H1 (cell line): Measurements from ENCODE around the gene CNNM4. TPM values are rescaled to one million over a fixed set of nuclear protein-coding genes. Genes with fewer than 3 reads are reported as not detected.

Experiments used
- CTCF ChIA-PET: fragments of 300-600 bp; sonication (Branson Sonifier 250); formaldehyde crosslinking; loops from one replicate; lab custom pipeline; 2021; ENCODE audit not compliant: partially characterized antibody; lab: Charles Lee
- POLR2A ChIA-PET: fragments of 300-600 bp; sonication (Branson Sonifier 250); formaldehyde crosslinking; loops from one replicate; lab custom pipeline; 2021; ENCODE audit warnings: inconsistent platforms; ENCODE audit not compliant: partially characterized antibody; lab: Charles Lee
- DNase-seq, 2 experiments: peaks; one replicate each; pipeline versions ENCODE4 v3.0.0 to v3.0.0-alpha.2; 2010 to 2022; ENCODE audit warnings: low spot score in 2 of 2, low read depth in 1 of 2, mixed read lengths in 1 of 2
- FAIRE-seq: peaks from 2 replicates; lab custom pipeline; 2011; peaks lifted over from hg19 to GRCh38; lab: Jason Lieb, UNC
- H2AFZ ChIP-seq: 2 replicates; pipeline ENCODE4 v1.8.1; 2012; ENCODE audit warnings: low read length, inconsistent platforms
- H2AK5ac ChIP-seq: 2 replicates; pipeline ENCODE4 v1.6.1; 2013; ENCODE audit warnings: low read depth, low read length
- H2BK120ac ChIP-seq: replicated peaks from 2 replicates; pipeline ENCODE3; 2013; ENCODE audit warnings: low read depth, low read length, inconsistent platforms
- H2BK12ac ChIP-seq: 2 replicates; pipeline ENCODE4 v1.6.1; 2013; ENCODE audit warnings: low read depth, low read length
- H2BK15ac ChIP-seq: 2 replicates; pipeline ENCODE4 v1.6.1; 2013; ENCODE audit warnings: low read length
- H2BK20ac ChIP-seq: 2 replicates; pipeline ENCODE4 v1.6.1; 2013; ENCODE audit warnings: low read length
- H2BK5ac ChIP-seq: 2 replicates; pipeline ENCODE4 v1.6.1; 2013; ENCODE audit warnings: low read depth, low read length
- H3K14ac ChIP-seq: 2 replicates; pipeline ENCODE4 v1.6.1; 2013; ENCODE audit warnings: inconsistent platforms; ENCODE audit not compliant: insufficient read length
- H3K18ac ChIP-seq: 2 replicates; pipeline ENCODE4 v1.6.1; 2013; ENCODE audit warnings: low read length; ENCODE audit errors: extremely low read depth
- H3K23ac ChIP-seq: 2 replicates; pipeline ENCODE4 v1.6.1; 2013; ENCODE audit warnings: inconsistent platforms; ENCODE audit not compliant: insufficient read length
- H3K23me2 ChIP-seq: 2 replicates; pipeline ENCODE4 v1.6.1; 2013; ENCODE audit warnings: low read depth, low read length
- H3K27ac ChIP-seq: 2 replicates; pipeline ENCODE4 v1.6.1; 2011; ENCODE audit warnings: low read depth, low read length, inconsistent platforms
- H3K27me3 ChIP-seq, 4 experiments: replicated peaks in 1 of 4; 1 replicate in 1 of 4; 2 replicates in 3 of 4; pipeline versions ENCODE4 v1.6.1 to v1.8.1; 2011 to 2013; ENCODE audit warnings: low read length in 3 of 4, mild to moderate bottlenecking in 3 of 4, inconsistent platforms in 2 of 4, mixed read lengths in 2 of 4, moderate library complexity in 1 of 4; ENCODE audit not compliant: control insufficient read depth in 3 of 4, insufficient read depth in 3 of 4; ENCODE audit errors: extremely low read depth in 1 of 4
- H3K36me3 ChIP-seq, 4 experiments: 2 replicates each; pipeline versions ENCODE4 v1.6.1 to v1.8.1; 2011 to 2013; ENCODE audit warnings: mild to moderate bottlenecking in 4 of 4, low read length in 3 of 4, moderate library complexity in 2 of 4, control low read depth in 1 of 4, inconsistent platforms in 1 of 4; ENCODE audit not compliant: insufficient read depth in 4 of 4, control insufficient read depth in 2 of 4
- H3K4ac ChIP-seq: replicated peaks from 2 replicates; pipeline ENCODE3; 2013; ENCODE audit warnings: low read length, low read depth, mixed read lengths, inconsistent platforms; ENCODE audit not compliant: insufficient read length
- H3K4me1 ChIP-seq, 4 experiments: replicated peaks in 1 of 4; 1 replicate in 1 of 4; 2 replicates in 3 of 4; pipeline versions ENCODE4 v1.6.1 to v1.8.1; 2011 to 2013; ENCODE audit warnings: low read length in 3 of 4, inconsistent platforms in 2 of 4, mixed read lengths in 1 of 4; ENCODE audit not compliant: insufficient read depth in 4 of 4, control insufficient read depth in 3 of 4
- H3K4me2 ChIP-seq, 2 experiments: 2 replicates each; pipeline versions ENCODE4 v1.6.1 to v1.8.1; 2011 to 2013; ENCODE audit warnings: low read depth in 2 of 2, low read length in 2 of 2, control low read depth in 1 of 2, inconsistent platforms in 1 of 2, mild to moderate bottlenecking in 1 of 2; ENCODE audit not compliant: insufficient read depth in 1 of 2
- H3K4me3 ChIP-seq, 4 experiments: fragments of 200-600, 300-600 bp in 1 of 4; sonication (generic), shearing (Covaris generic), sonication (Bioruptor Twin) in 1 of 4; 2 replicates each; pipeline versions ENCODE4 v1.5.1 to v1.8.1; 2011 to 2016; ENCODE audit warnings: low read length in 4 of 4, low read depth in 3 of 4, control low read depth in 2 of 4, inconsistent platforms in 2 of 4, mild to moderate bottlenecking in 2 of 4, mixed read lengths in 1 of 4, moderate library complexity in 1 of 4; ENCODE audit not compliant: insufficient read depth in 2 of 4; ENCODE audit errors: extremely low read depth in 1 of 4
- H3K56ac ChIP-seq: replicated peaks from 2 replicates; pipeline ENCODE3; 2013; ENCODE audit warnings: low read depth, mild to moderate bottlenecking, mixed read lengths, low read length, inconsistent platforms; ENCODE audit not compliant: insufficient read length
- H3K79me1 ChIP-seq: 2 replicates; pipeline ENCODE4 v1.6.1; 2013; ENCODE audit warnings: low read depth, low read length, control low read depth
- H3K79me2 ChIP-seq, 2 experiments: 2 replicates each; pipeline versions ENCODE4 v1.6.1 to v1.8.1; 2012 to 2013; ENCODE audit warnings: low read length in 2 of 2, mild to moderate bottlenecking in 2 of 2, inconsistent platforms in 1 of 2; ENCODE audit not compliant: insufficient read depth in 2 of 2, control insufficient read depth in 1 of 2
- H3K9ac ChIP-seq, 4 experiments: replicated peaks in 1 of 4; 1 replicate in 1 of 4; 2 replicates in 3 of 4; pipeline versions ENCODE4 v1.6.1 to v1.8.1; 2011 to 2013; ENCODE audit warnings: low read depth in 3 of 4, low read length in 3 of 4, control low read depth in 2 of 4, mild to moderate bottlenecking in 2 of 4, moderate library complexity in 2 of 4, inconsistent platforms in 1 of 4; ENCODE audit errors: extremely low read depth in 1 of 4
- H3K9me3 ChIP-seq, 2 experiments: 2 replicates each; pipeline versions ENCODE4 v1.6.1 to v1.8.1; 2012 to 2013; ENCODE audit warnings: mild to moderate bottlenecking in 2 of 2, moderate library complexity in 2 of 2, control low read depth in 1 of 2, inconsistent platforms in 1 of 2, low read depth in 1 of 2, low read length in 1 of 2, mixed read lengths in 1 of 2; ENCODE audit not compliant: insufficient read depth in 2 of 2
- H4K20me1 ChIP-seq, 2 experiments: replicated peaks in 1 of 2; 2 replicates each; pipeline versions ENCODE3 to v1.8.1; 2011 to 2013; ENCODE audit warnings: inconsistent platforms in 2 of 2, low read length in 2 of 2, mild to moderate bottlenecking in 1 of 2; ENCODE audit not compliant: insufficient read depth in 2 of 2, control insufficient read depth in 1 of 2
- H4K5ac ChIP-seq: 2 replicates; pipeline ENCODE4 v1.6.1; 2013; ENCODE audit warnings: low read length, low read depth, mixed read lengths, inconsistent platforms; ENCODE audit not compliant: insufficient read length
- H4K8ac ChIP-seq: 2 replicates; pipeline ENCODE4 v1.8.0; 2013; ENCODE audit warnings: mild to moderate bottlenecking, moderate library complexity, low read length, inconsistent platforms; ENCODE audit not compliant: insufficient read depth; ENCODE audit errors: extremely low read depth
- H4K91ac ChIP-seq: replicated peaks from 2 replicates; pipeline ENCODE3; 2013; ENCODE audit warnings: low read length, mixed read lengths, inconsistent platforms; ENCODE audit not compliant: insufficient read length
- CTBP2 ChIP-seq: IDR thresholded peaks from 2 replicates; pipeline ENCODE4 v1.7.0; 2011; ENCODE audit warnings: borderline replicate concordance, mild to moderate bottlenecking, moderate library complexity, mixed read lengths, low read length; ENCODE audit not compliant: insufficient read depth, insufficient read length
- GABPA ChIP-seq: IDR thresholded peaks from 2 replicates; pipeline ENCODE4 v1.6.1; 2011; ENCODE audit warnings: mild to moderate bottlenecking, low read length, moderate library complexity, borderline replicate concordance; ENCODE audit not compliant: insufficient read depth
- JUN ChIP-seq: IDR thresholded peaks from 2 replicates; pipeline ENCODE4 v1.6.1; 2011; ENCODE audit warnings: low read depth, mild to moderate bottlenecking, improper control_type of control experiment, low read length
- SAP30 ChIP-seq: fragments of 300-600 bp; sonication (generic); IDR thresholded peaks from 2 replicates; pipeline ENCODE4 v1.7.1; 2012; ENCODE audit warnings: low read length, moderate library complexity, mild to moderate bottlenecking, inconsistent platforms; ENCODE audit not compliant: insufficient read depth, insufficient replicate concordance
- WGBS, 2 experiments: shearing (Covaris generic) in 1 of 2; methylation state at CpG; one replicate each; pipeline versions ENCODE4 v1.1.6 to v1.1.7; 2013 to 2015; ENCODE audit warnings: low lambda C conversion rate in 2 of 2, mixed read lengths in 2 of 2, inconsistent platforms in 1 of 2, low coverage in 1 of 2, missing lambda C conversion rate in 1 of 2; ENCODE audit not compliant: insufficient replicate concordance in 2 of 2, insufficient coverage in 1 of 2, insufficient read length in 1 of 2; ENCODE audit errors: extremely low coverage in 1 of 2, missing lambda C conversion rate in 1 of 2; 5-methylcytosine and 5-hydroxymethylcytosine counted together
- polyA plus RNA-seq, 7 experiments: library from polyadenylated mRNA; depleted of rRNA in 3 of 7; stranded (reverse) in 5 of 7; unstranded in 2 of 7; fragments of >200 nt in 5 of 7; fragments of 200-250 nt in 2 of 7; gene quantifications; 1 replicate in 5 of 7; 2 replicates in 1 of 7; 4 replicates in 1 of 7; pipeline versions ENCODE4 v1.2.1 to v1.2.3, GENCODE V29; 2011 to 2013; ENCODE audit warnings: missing spikeins in 2 of 7, mixed read lengths in 2 of 7
- total RNA-seq: library from RNA; stranded (reverse); fragmentation: NEBNext Ultra II Directional; extraction: Animal tissue kit (Norgen Biotek cat#: 25700); gene quantifications from 2 replicates; pipeline ENCODE4 v1.2.1, GENCODE V29; 2021
- TF ChIP-seq, protein P1 (sequence below): IDR thresholded peaks from 2 replicates; pipeline ENCODE4 v1.6.1; 2012; ENCODE audit warnings: inconsistent platforms
- TF ChIP-seq, protein P2 (sequence below), 3 experiments: IDR thresholded peaks; 1 replicate in 2 of 3; 2 replicates in 1 of 3; pipeline versions ENCODE4 v1.5.1 to v1.6.1; 2011; ENCODE audit warnings: low read length in 3 of 3, mild to moderate bottlenecking in 3 of 3, inconsistent platforms in 2 of 3, low read depth in 1 of 3, moderate library complexity in 1 of 3; ENCODE audit not compliant: insufficient read depth in 1 of 3; ENCODE audit errors: control extremely low read depth in 1 of 3

CNNM4 gene
- total and polyA plus RNA-seq, 2 of the 8 experiments (the other 6 are each of a cell fraction or from before 2014, with no cell fraction given): 10.3 to 11.0 TPM

DNA sequence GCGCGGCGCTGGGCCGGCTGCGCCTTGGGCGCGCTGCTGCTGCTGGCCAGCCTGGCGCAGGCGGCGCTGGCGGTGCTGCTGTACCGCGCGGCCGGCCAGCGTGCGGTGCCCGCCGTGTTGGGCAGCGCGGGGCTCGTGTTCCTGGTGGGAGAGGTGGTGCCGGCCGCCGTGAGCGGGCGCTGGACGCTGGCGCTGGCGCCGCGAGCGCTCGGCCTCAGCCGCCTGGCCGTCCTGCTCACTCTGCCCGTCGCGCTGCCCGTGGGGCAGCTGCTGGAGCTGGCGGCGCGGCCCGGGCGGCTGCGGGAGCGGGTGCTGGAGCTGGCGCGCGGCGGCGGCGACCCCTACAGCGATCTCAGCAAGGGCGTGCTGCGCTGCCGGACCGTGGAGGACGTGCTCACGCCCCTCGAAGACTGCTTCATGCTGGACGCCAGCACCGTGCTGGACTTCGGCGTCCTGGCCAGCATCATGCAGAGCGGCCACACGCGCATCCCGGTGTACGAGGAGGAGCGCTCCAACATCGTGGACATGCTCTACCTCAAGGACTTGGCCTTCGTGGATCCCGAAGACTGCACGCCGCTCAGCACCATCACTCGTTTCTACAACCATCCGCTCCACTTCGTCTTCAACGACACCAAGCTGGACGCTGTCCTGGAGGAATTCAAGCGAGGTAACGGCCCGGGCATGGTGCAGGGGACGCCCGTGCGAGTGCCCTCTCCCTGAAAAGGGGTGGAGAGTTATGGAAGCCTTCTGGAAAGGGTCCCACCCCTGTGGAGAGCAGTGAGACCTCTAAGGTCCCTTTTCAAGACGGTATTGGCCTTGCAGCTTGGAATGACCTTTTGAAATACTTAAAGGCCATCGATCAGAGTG lies 56.4 kb downstream of the CNNM4 start:
- Histone ChIP-seq H2AK5ac (peak overlapping the region; percentile 34; the same call in 1 of the 2 replicates), H4K91ac (peak overlapping the region; percentile 54), H3K36me3 (peaks cover 0 to 10% (median 0%) of the 10 kb centered on the region in 4 experiments; a peak in 2 of 8 replicates), H4K20me1 (peaks cover 18 to 31% of the 10 kb centered on the region in 2 experiments), H3K27ac (peak overlapping the region; percentile 85; the same call in 1 of the 2 replicates), H3K4ac (peak overlapping the region; percentile 3), H2BK120ac (no peak overlapping the region), H3K9ac (peak overlapping the region; percentile 49 to 92 (median 68); a peak in 6 of 7 replicates), H4K5ac (peak overlapping the region; percentile 58), H3K27me3 (no peaks in the 10 kb centered on the region; a peak in 1 of 7 replicates), H3K4me3 (peak overlapping the region; percentile 63 to 89 (median 72)), H3K4me2 (peak overlapping the region; percentile 98), H3K56ac (no peak overlapping the region), H3K79me1 (peaks cover 28% of the 10 kb centered on the region), H2BK12ac (no peak overlapping the region), H3K14ac (no peak overlapping the region), H3K23ac (no peak overlapping the region), H4K8ac (peak overlapping the region; percentile 62; the same call in 1 of the 2 replicates), H2AFZ (no peak overlapping the region), H2BK20ac (no peak overlapping the region), H2BK15ac (peak overlapping the region; percentile 81; the same call in 1 of the 2 replicates), H3K23me2 (peaks cover 17% of the 10 kb centered on the region), H2BK5ac (0 out of 2 replicates have a peak overlapping the region, but pooled peaks have one; percentile 18), H3K4me1 (peaks cover 0 to 22% (median 16%) of the 10 kb centered on the region in 4 experiments; a peak in 6 of 7 replicates), H3K79me2 (peaks cover 3 to 49% of the 10 kb centered on the region in 2 experiments; a peak in 3 of 4 replicates), H3K9me3 (no peaks in the 10 kb centered on the region), H3K18ac (peak overlapping the region; percentile 68)
- POLR2A ChIA-PET: interaction anchor here (0.7 to 2.6 kb wide), 11 partner anchors 9 to 102 kb away, joined by 3 to 12 read pairs (median 4); partner anchors contain the start of gene ANKRD39
- CTCF ChIA-PET: interaction anchor here (1.0 to 5.3 kb wide), 10 partner anchors 10 to 158 kb away, joined by 3 to 30 read pairs (median 4); no protein-coding TSS in a partner anchor
- no peak for FAIRE-seq
- peak in 1 of 2 experiments; percentile 47 for DNase-seq
- 6% methylated on average over 67 of the region's 89 CpGs; no CpG with 5 or more reads in 1 of the 2 experiments for WGBS, 2 experiments
- TF ChIP-seq, protein P1, sequence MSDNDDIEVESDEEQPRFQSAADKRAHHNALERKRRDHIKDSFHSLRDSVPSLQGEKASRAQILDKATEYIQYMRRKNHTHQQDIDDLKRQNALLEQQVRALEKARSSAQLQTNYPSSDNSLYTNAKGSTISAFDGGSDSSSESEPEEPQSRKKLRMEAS: peak; percentile 15; the same call in 1 of the 2 replicates
- TF ChIP-seq SAP30 (peak; percentile 38), CTBP2 (no peak), JUN (no peak), GABPA (no peak; the same call in 1 of the 2 replicates)
- TF ChIP-seq, protein P2, sequence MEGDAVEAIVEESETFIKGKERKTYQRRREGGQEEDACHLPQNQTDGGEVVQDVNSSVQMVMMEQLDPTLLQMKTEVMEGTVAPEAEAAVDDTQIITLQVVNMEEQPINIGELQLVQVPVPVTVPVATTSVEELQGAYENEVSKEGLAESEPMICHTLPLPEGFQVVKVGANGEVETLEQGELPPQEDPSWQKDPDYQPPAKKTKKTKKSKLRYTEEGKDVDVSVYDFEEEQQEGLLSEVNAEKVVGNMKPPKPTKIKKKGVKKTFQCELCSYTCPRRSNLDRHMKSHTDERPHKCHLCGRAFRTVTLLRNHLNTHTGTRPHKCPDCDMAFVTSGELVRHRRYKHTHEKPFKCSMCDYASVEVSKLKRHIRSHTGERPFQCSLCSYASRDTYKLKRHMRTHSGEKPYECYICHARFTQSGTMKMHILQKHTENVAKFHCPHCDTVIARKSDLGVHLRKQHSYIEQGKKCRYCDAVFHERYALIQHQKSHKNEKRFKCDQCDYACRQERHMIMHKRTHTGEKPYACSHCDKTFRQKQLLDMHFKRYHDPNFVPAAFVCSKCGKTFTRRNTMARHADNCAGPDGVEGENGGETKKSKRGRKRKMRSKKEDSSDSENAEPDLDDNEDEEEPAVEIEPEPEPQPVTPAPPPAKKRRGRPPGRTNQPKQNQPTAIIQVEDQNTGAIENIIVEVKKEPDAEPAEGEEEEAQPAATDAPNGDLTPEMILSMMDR (IDR thresholded peaks at IDR 0.05; ENCODE audit: control extremely low read depth in 1 of 3, insufficient read depth in 1 of 3, low read depth in 1 of 3, low read length in 3 of 3): peak in 1 of 3 experiments; percentile 33; a peak in 1 of 4 replicates
